Gastroesophageal sphincter (tissue), 3 donors: Measurements from ENCODE around the gene IRF8.

ENCODE experiments used
- CTCF ChIP-seq, 4 experiments: fragments of 200-600 bp in 2 of 4; fragments of 450-650 bp in 2 of 4; sonication (generic) in 1 of 4; IDR thresholded peaks; one replicate each; pipeline ENCODE4 v1.5.1; 2017 to 2019; ENCODE audit warnings: antibody characterized with exemption in 4 of 4, mild to moderate bottlenecking in 2 of 4, moderate library complexity in 2 of 4
- POLR2A ChIP-seq, 2 donors: fragments of 450-650 bp; IDR thresholded peaks; one replicate each; pipeline ENCODE4 v1.6.1; 2017; ENCODE audit warnings: antibody characterized with exemption in 2 of 2, mild to moderate bottlenecking in 2 of 2, moderate library complexity in 1 of 2
- POLR2AphosphoS5 ChIP-seq: sonication (generic); formaldehyde crosslinking; IDR thresholded peaks from one replicate; pipeline ENCODE4 v1.6.1; 2017; ENCODE audit warnings: antibody characterized with exemption

- no peak for TF ChIP-seq CTCF (IDR thresholded peaks at IDR 0.05)
- no peak for TF ChIP-seq POLR2A (IDR thresholded peaks at IDR 0.05)
- TF ChIP-seq POLR2AphosphoS5 = no peak
These were observed 29.0 kb upstream of the IRF8 start for GRCh38 chr16:85869785-85870558.
